ENCODE measurements around the gene SIRPB2.

Gene SIRPB2

DNA sequence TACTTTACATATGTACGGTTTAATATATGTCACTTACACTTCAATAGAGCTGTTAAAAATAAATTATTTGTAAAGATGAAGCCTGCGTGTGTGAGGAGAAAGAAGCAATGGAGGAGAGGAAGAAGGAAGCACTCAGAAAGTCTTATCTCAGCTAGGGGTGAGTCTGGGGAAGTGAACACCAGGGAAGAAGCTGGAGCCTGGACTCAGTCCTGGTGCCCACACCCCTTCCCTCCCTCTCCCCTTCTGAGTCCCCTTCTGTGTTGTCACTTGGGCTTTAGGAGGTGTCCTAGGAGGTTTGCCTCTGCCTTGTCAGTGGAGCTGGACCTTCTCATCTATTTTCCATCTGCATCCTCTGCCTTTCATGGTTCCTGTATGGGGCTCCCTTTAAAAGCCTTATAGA, 1.9 kb downstream of the SIRPB2 start:
- TF ChIP-seq TAF1 (IDR thresholded peaks at IDR 0.05; ENCODE audit: borderline replicate concordance, insufficient read depth, low read length): no peak
- TF ChIP-seq SIN3A (IDR thresholded peaks at IDR 0.05; ENCODE audit: borderline replicate concordance, insufficient read depth, low read length): no peak
- TF ChIP-seq, protein P1, sequence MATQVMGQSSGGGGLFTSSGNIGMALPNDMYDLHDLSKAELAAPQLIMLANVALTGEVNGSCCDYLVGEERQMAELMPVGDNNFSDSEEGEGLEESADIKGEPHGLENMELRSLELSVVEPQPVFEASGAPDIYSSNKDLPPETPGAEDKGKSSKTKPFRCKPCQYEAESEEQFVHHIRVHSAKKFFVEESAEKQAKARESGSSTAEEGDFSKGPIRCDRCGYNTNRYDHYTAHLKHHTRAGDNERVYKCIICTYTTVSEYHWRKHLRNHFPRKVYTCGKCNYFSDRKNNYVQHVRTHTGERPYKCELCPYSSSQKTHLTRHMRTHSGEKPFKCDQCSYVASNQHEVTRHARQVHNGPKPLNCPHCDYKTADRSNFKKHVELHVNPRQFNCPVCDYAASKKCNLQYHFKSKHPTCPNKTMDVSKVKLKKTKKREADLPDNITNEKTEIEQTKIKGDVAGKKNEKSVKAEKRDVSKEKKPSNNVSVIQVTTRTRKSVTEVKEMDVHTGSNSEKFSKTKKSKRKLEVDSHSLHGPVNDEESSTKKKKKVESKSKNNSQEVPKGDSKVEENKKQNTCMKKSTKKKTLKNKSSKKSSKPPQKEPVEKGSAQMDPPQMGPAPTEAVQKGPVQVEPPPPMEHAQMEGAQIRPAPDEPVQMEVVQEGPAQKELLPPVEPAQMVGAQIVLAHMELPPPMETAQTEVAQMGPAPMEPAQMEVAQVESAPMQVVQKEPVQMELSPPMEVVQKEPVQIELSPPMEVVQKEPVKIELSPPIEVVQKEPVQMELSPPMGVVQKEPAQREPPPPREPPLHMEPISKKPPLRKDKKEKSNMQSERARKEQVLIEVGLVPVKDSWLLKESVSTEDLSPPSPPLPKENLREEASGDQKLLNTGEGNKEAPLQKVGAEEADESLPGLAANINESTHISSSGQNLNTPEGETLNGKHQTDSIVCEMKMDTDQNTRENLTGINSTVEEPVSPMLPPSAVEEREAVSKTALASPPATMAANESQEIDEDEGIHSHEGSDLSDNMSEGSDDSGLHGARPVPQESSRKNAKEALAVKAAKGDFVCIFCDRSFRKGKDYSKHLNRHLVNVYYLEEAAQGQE (IDR thresholded peaks at IDR 0.05; ENCODE audit: insufficient read depth in 1 of 2, low read depth in 2 of 2, low read length in 2 of 2): no peak
- no peak for TF ChIP-seq FOXP2 (optimal IDR thresholded peaks at IDR 0.05; ENCODE audit: borderline replicate concordance, extremely low read depth, extremely low read length, insufficient read depth)
- no peak for TF ChIP-seq POLR2AphosphoS5 (IDR thresholded peaks at IDR 0.05; ENCODE audit: low read depth, low read length)

DNA sequence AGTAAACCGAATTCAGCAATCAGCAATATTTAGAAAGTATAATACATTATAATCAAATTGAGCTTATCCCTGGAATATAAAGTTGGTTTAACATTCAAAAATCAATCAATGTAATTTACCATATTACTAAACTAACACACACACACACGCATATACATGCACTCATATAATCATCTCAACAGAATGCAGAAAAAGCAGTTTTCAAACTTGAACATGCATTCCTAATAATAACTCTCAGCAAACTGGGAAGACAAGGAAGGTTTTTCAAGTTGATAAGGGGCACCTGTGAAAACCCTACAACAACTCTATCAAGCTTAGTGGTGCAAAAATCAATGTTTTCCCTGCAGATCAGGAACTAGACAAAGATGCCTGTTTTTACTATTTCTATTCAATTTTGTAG, 4.7 kb downstream of the SIRPB2 start:
- TF ChIP-seq POLR2AphosphoS5 (IDR thresholded peaks at IDR 0.05; ENCODE audit: low read depth, low read length) (no peak), FOXP2 (optimal IDR thresholded peaks at IDR 0.05; ENCODE audit: borderline replicate concordance, extremely low read depth, extremely low read length, insufficient read depth) (no peak), TAF1 (IDR thresholded peaks at IDR 0.05; ENCODE audit: borderline replicate concordance, insufficient read depth, low read length) (no peak), SIN3A (IDR thresholded peaks at IDR 0.05; ENCODE audit: borderline replicate concordance, insufficient read depth, low read length) (no peak)
- TF ChIP-seq, protein P1 (IDR thresholded peaks at IDR 0.05; ENCODE audit: insufficient read depth in 1 of 2, low read depth in 2 of 2, low read length in 2 of 2): no peak

DNA sequence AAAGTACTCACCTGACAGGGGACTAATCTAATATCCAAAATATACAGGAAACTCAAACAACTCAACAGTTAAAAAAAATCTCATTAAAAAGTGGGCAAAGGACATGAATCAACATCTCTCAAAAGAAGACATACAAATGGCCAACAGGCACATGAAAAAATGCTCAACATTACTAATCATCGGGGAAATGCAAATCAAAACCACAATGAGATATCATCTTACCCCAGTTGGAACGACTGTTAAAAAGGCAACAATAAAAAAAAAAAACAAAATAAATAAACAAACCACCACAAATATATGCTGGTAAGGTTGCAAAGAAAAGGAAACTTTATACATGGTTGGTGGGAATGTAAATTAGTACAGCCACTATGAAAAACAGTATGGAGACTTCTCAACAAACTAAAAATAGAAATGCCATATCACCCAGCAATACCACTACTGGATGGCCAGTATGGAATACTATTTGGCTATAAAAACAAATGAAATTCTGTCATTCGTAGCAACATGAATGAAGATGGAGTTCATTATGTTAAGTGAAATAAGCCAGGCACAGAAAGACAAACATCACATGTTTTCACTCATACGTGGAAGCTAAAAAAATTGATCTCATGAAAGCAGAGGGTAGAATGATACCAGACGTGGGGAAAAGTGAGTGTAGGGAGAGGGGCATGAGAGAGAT, 6.6 kb downstream of the SIRPB2 start:
- TF ChIP-seq POLR2AphosphoS5 (IDR thresholded peaks at IDR 0.05; ENCODE audit: low read depth, low read length) (no peak), FOXP2 (optimal IDR thresholded peaks at IDR 0.05; ENCODE audit: borderline replicate concordance, extremely low read depth, extremely low read length, insufficient read depth) (no peak), SIN3A (IDR thresholded peaks at IDR 0.05; ENCODE audit: borderline replicate concordance, insufficient read depth, low read length) (no peak), TAF1 (IDR thresholded peaks at IDR 0.05; ENCODE audit: borderline replicate concordance, insufficient read depth, low read length) (no peak)
- TF ChIP-seq, protein P1 (IDR thresholded peaks at IDR 0.05; ENCODE audit: insufficient read depth in 1 of 2, low read depth in 2 of 2, low read length in 2 of 2): no peak

DNA sequence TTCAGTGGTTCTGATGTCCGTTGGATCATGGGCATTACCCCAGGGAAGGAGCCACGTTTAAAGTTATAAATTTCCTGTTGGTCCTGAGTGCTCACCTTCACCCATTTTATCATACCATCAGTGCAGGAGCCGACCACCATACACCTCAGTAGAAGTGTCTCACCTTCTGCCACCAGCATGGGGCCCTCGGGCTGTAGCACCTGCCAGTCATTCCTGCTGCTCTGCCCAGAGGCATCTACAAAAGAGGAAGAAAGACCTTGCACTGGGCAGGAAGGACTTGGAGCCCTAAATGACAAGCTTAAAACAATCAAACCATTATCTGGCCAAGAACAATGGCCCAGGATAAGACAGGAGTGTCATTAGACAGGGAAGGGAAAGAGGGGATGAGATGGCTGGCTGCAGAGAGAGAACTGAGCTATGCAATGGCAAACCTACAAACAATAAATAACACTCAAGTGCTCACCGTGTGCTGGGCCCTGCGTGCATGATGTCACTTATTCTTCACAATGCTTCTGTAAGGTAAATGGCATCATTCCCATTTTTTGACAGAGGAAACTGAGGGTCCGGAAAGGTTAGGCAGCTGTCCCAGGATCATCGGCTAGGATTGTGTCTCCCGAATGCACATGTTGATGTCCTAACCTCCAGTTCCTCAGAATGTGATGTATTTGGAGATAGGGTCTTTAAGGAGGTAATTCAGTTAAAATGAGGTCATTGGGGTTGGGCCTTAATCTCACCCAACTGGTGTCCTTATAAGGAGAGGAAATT, 11.2 kb downstream of the SIRPB2 start:
- TF ChIP-seq SIN3A (IDR thresholded peaks at IDR 0.05; ENCODE audit: borderline replicate concordance, insufficient read depth, low read length) (no peak), TAF1 (IDR thresholded peaks at IDR 0.05; ENCODE audit: borderline replicate concordance, insufficient read depth, low read length) (no peak), POLR2AphosphoS5 (IDR thresholded peaks at IDR 0.05; ENCODE audit: low read depth, low read length) (no peak), FOXP2 (optimal IDR thresholded peaks at IDR 0.05; ENCODE audit: borderline replicate concordance, extremely low read depth, extremely low read length, insufficient read depth) (no peak)
- TF ChIP-seq, protein P1 (IDR thresholded peaks at IDR 0.05; ENCODE audit: insufficient read depth in 1 of 2, low read depth in 2 of 2, low read length in 2 of 2): no peak

Data from PFSK-1 (cell line).